Measurements from ENCODE around the gene REEP3.

GRCh38 chr10:63579371-63580014, 58.3 kb downstream of the REEP3 start:
- TF ChIP-seq EP300 (IDR thresholded peaks at IDR 0.05) (no peak), POLR2A (IDR thresholded peaks at IDR 0.05) (no peak), CTCF (IDR thresholded peaks at IDR 0.05) (no peak), POLR2AphosphoS5 (IDR thresholded peaks at IDR 0.05) (no peak)
